Cardiac muscle cell (in vitro differentiated cells and primary cell): ENCODE data around the gene CARD18. TPM values are rescaled to one million over a fixed set of nuclear protein-coding genes. Genes with fewer than 3 reads are reported as not detected.

ENCODE experiments used
- DNase-seq, 2 donors: peaks; one replicate each; pipeline versions ENCODE4 v3.0.0 to v3.0.0-alpha.2; 2010 to 2017; ENCODE audit warnings: low read depth in 1 of 2, low spot score in 1 of 2
- H3K27ac ChIP-seq: fragments of 200-600 bp; sonication (generic); 2 replicates; pipeline ENCODE4 v1.5.1; 2016
- H3K27me3 ChIP-seq: fragments of 200-600 bp; sonication (generic); 2 replicates; pipeline ENCODE4 v1.6.0; 2016; ENCODE audit warnings: control low read depth
- H3K36me3 ChIP-seq: fragments of 200-600 bp; sonication (generic); 2 replicates; pipeline ENCODE4 v1.5.1; 2016; ENCODE audit warnings: control low read depth
- H3K4me1 ChIP-seq: fragments of 200-600 bp; sonication (generic); 2 replicates; pipeline ENCODE4 v1.8.1; 2017; ENCODE audit warnings: low read depth, mild to moderate bottlenecking, mixed run types
- H3K4me3 ChIP-seq: fragments of 200-600 bp; sonication (generic); 2 replicates; pipeline ENCODE4 v1.5.1; 2016; ENCODE audit warnings: mild to moderate bottlenecking
- H3K9me3 ChIP-seq: fragments of 200-600 bp; sonication (generic); 2 replicates; pipeline ENCODE4 v1.5.1; 2017; ENCODE audit warnings: low read depth, mild to moderate bottlenecking, control low read depth
- CTCF ChIP-seq: IDR thresholded peaks from 2 replicates; pipeline ENCODE4 v1.5.1; 2012; ENCODE audit warnings: low read depth, mild to moderate bottlenecking, low read length
- polyA plus RNA-seq: library from polyadenylated mRNA; unstranded; fragments of >200 nt; fragmentation: Nextera tagmentation; extraction: Ambion mirVana; gene quantifications from 2 replicates; pipeline ENCODE4 v1.2.1, GENCODE V29; 2016
- total RNA-seq: library from RNA; depleted of rRNA; stranded (reverse); fragments of >200 nt; gene quantifications from 2 replicates; pipeline ENCODE4 v1.2.3, GENCODE V29; 2016

The CARD18 gene
- total RNA-seq (not detected in 2 replicates), polyA plus RNA-seq (0.50 and 1.1 TPM in 2 replicates)

GRCh38 chr11:105139669-105140068, at the start of gene CARD18:
Gene CARD18, minus strand, starts transcription at chr11:105139769. Its CDS starts 43 bp downstream, at chr11:105139726.
- Histone ChIP-seq H3K27ac (no peak within 1 kb of the TSS), H3K9me3 (no peaks in the 10 kb centered on the region), H3K36me3 (no peaks in the 10 kb centered on the region), H3K27me3 (no peaks in the 10 kb centered on the region), H3K4me1 (no peaks in the 10 kb centered on the region), H3K4me3 (no peak within 1 kb of the TSS)
- TF ChIP-seq CTCF: no peak
- no peak for DNase-seq

GRCh38 chr11:105183987-105184386, 44.4 kb upstream of the CARD18 start:
- H3K27ac ChIP-seq: no peak overlapping the region
- H3K4me3 ChIP-seq: no peak overlapping the region
- TF ChIP-seq CTCF: no peak
- H3K36me3 ChIP-seq: no peaks in the 10 kb centered on the region
- H3K27me3 ChIP-seq: no peaks in the 10 kb centered on the region
- no peak for DNase-seq
- H3K9me3 ChIP-seq: no peaks in the 10 kb centered on the region
- H3K4me1 ChIP-seq: peaks cover 22% of the 10 kb centered on the region

GRCh38 chr11:105183426-105183825, 43.9 kb upstream of the CARD18 start:
- no peak for TF ChIP-seq CTCF
- no peak for DNase-seq
- H3K27me3 ChIP-seq: no peaks in the 10 kb centered on the region
- no peak overlapping the region for H3K27ac ChIP-seq
- peaks cover 22% of the 10 kb centered on the region for H3K4me1 ChIP-seq
- H3K4me3 ChIP-seq: no peak overlapping the region
- H3K9me3 ChIP-seq: no peaks in the 10 kb centered on the region
- no peaks in the 10 kb centered on the region for H3K36me3 ChIP-seq

- no peaks in the 10 kb centered on the region for H3K9me3 ChIP-seq
- no peaks in the 10 kb centered on the region for H3K27me3 ChIP-seq
- H3K36me3 ChIP-seq: no peaks in the 10 kb centered on the region
- no peak overlapping the region for H3K4me3 ChIP-seq
- no peak overlapping the region for H3K27ac ChIP-seq
- peaks cover 15% of the 10 kb centered on the region for H3K4me1 ChIP-seq
- DNase-seq: peak in 1 of 2 donors; percentile 77
- no peak for TF ChIP-seq CTCF
These were observed 42.0 kb upstream of the CARD18 start for GRCh38 chr11:105181521-105181920.

GRCh38 chr11:105181100-105181499, 41.5 kb upstream of the CARD18 start:
- no peaks in the 10 kb centered on the region for H3K9me3 ChIP-seq
- no peak for TF ChIP-seq CTCF
- H3K27ac ChIP-seq: no peak overlapping the region
- peaks cover 15% of the 10 kb centered on the region for H3K4me1 ChIP-seq
- H3K27me3 ChIP-seq: no peaks in the 10 kb centered on the region
- no peaks in the 10 kb centered on the region for H3K36me3 ChIP-seq
- peak; percentile 22 to 86 for DNase-seq
- H3K4me3 ChIP-seq: no peak overlapping the region
